ENCODE measurements around the gene CASP5.

GRCh38 chr11:104991994-104992393, 31.0 kb downstream of the CASP5 start:
- TF ChIP-seq YY1 (IDR thresholded peaks at IDR 0.05; ENCODE audit: insufficient read depth, insufficient read length) (no peak), ZNF274 (IDR thresholded peaks at IDR 0.05; ENCODE audit: low read depth, low read length) (no peak), SUZ12 (IDR thresholded peaks at IDR 0.05; ENCODE audit: extremely low read depth, insufficient read depth, insufficient read length) (no peak)

All from NT2/D1 (cell line).